ENCODE measurements around the gene ANGPTL4. TPM values are rescaled to one million over a fixed set of nuclear protein-coding genes. Genes with fewer than 3 reads are reported as not detected.
A peak's percentile ranks its signal among the peaks of the same experiment; 100 is the strongest.

The ANGPTL4 gene
- total and polyA plus RNA-seq, 2 of the 13 experiments (the other 11 are each of a cell fraction or from before 2014, with no cell fraction given) = 0.80 to 21.7 TPM

- TF ChIP-seq ATF5 (CRISPR knock-in tag; IDR thresholded peaks at IDR 0.05; ENCODE audit: low read depth) (no peak), ZNF639 (CRISPR knock-in tag; conservative IDR thresholded peaks at IDR 0.05) (peak; percentile 71; the same call in 1 of the 2 replicates), ZBTB4 (CRISPR knock-in tag; IDR thresholded peaks at IDR 0.05; ENCODE audit: borderline replicate concordance) (peak; percentile 40; the same call in 1 of the 2 replicates), SMYD3 (CRISPR knock-in tag; IDR thresholded peaks at IDR 0.05) (peak; percentile 73; the same call in 1 of the 2 replicates), NFYB (CRISPR knock-in tag; IDR thresholded peaks at IDR 0.05) (peak; percentile 49; the same call in 1 of the 2 replicates), ZBTB39 (CRISPR knock-in tag; IDR thresholded peaks at IDR 0.05) (0 out of 2 replicates have a peak, but pooled peaks have one; percentile 37), ZNF839 (CRISPR knock-in tag; IDR thresholded peaks at IDR 0.05; ENCODE audit: borderline replicate concordance) (peak; percentile 40; the same call in 1 of the 2 replicates), KMT2B (CRISPR knock-in tag; IDR thresholded peaks at IDR 0.05) (peak; percentile 73), ATF4 (CRISPR knock-in tag; IDR thresholded peaks at IDR 0.05) (no peak), ZSCAN12 (CRISPR knock-in tag; IDR thresholded peaks at IDR 0.05) (no peak), KLF16 (CRISPR knock-in tag; IDR thresholded peaks at IDR 0.05) (peak in 1 of 2 experiments; percentile 72; a peak in 1 of 4 replicates), ZNF850 (CRISPR knock-in tag; conservative IDR thresholded peaks at IDR 0.05) (peak; percentile 74; the same call in 1 of the 2 replicates), RXRA (CRISPR knock-in tag; IDR thresholded peaks at IDR 0.05) (no peak)
- TF ChIP-seq, protein P1, sequence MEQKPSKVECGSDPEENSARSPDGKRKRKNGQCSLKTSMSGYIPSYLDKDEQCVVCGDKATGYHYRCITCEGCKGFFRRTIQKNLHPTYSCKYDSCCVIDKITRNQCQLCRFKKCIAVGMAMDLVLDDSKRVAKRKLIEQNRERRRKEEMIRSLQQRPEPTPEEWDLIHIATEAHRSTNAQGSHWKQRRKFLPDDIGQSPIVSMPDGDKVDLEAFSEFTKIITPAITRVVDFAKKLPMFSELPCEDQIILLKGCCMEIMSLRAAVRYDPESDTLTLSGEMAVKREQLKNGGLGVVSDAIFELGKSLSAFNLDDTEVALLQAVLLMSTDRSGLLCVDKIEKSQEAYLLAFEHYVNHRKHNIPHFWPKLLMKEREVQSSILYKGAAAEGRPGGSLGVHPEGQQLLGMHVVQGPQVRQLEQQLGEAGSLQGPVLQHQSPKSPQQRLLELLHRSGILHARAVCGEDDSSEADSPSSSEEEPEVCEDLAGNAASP (CRISPR knock-in tag; IDR thresholded peaks at IDR 0.05; ENCODE audit: borderline replicate concordance) = peak; percentile 84
- TF ChIP-seq, protein P2, sequence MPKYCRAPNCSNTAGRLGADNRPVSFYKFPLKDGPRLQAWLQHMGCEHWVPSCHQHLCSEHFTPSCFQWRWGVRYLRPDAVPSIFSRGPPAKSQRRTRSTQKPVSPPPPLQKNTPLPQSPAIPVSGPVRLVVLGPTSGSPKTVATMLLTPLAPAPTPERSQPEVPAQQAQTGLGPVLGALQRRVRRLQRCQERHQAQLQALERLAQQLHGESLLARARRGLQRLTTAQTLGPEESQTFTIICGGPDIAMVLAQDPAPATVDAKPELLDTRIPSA (CRISPR knock-in tag; IDR thresholded peaks at IDR 0.05; ENCODE audit: borderline replicate concordance) = no peak
Observed at GRCh38 chr19:8321067-8321985, 42.6 kb upstream of the ANGPTL4 start, which contains the start of the genes NDUFA7 and RPS28 (continued).
